GM23248 (cell line): ENCODE data around the gene RNF150.

Source experiments
- EZH2 ChIP-seq: fragments of 200-600 bp; sonication (generic); IDR thresholded peaks from 2 replicates; pipeline ENCODE4 v1.6.1; 2018; ENCODE audit warnings: antibody characterized with exemption, mild to moderate bottlenecking; ENCODE audit not compliant: insufficient read depth, poor library complexity, severe bottlenecking
- EZH2phosphoT487 ChIP-seq: fragments of 200-600 bp; sonication (generic); IDR thresholded peaks from 2 replicates; pipeline ENCODE4 v1.6.1; 2018; ENCODE audit warnings: antibody characterized with exemption, moderate library complexity, mild to moderate bottlenecking, low read depth; ENCODE audit not compliant: insufficient read depth

GRCh38 chr4:140865253-140866217 lies 267.7 kb downstream of the RNF150 start:
- TF ChIP-seq EZH2phosphoT487 (no peak), EZH2 (no peak)
